ENCODE measurements around the gene TMEM273.

GRCh38 chr10:49175587-49176309, 12.4 kb downstream of the TMEM273 start:
- TF ChIP-seq ATF3 (IDR thresholded peaks at IDR 0.05) (no peak), CTCF (IDR thresholded peaks at IDR 0.05 in 2 of 3, conservative IDR thresholded peaks at IDR 0.05 in 1 of 3; ENCODE audit: borderline replicate concordance in 1 of 3, insufficient read depth in 1 of 3, low read depth in 2 of 3, low read length in 2 of 3) (no peak), POLR2AphosphoS5 (IDR thresholded peaks at IDR 0.05; ENCODE audit: low read depth, low read length) (no peak), MAX (IDR thresholded peaks at IDR 0.05) (no peak), RAD21 (IDR thresholded peaks at IDR 0.05; ENCODE audit: low read depth) (no peak)
